Mesothelial cell of epicardium (in vitro differentiated cells): Measurements from ENCODE around the gene KRT72. TPM values are rescaled to one million over a fixed set of nuclear protein-coding genes. Genes with fewer than 3 reads are reported as not detected.
A peak's percentile ranks its signal among the peaks of the same experiment; 100 is the strongest.

Experiments
- DNase-seq, 2 experiments: peaks; one replicate each; pipeline ENCODE4 v3.0.0; 2021; ENCODE audit warnings: low spot score in 2 of 2; ENCODE audit not compliant: unreplicated experiment in 2 of 2
- H3K27ac Mint-ChIP-seq: 2 replicates; pipeline ENCODE4 v1.8.0; 2021; ENCODE audit warnings: mixed read lengths
- H3K27me3 Mint-ChIP-seq: 2 replicates; pipeline ENCODE4 v1.8.0; 2021; ENCODE audit warnings: low read depth, mixed read lengths
- H3K36me3 Mint-ChIP-seq: 2 replicates; pipeline ENCODE4 v1.8.0; 2021; ENCODE audit warnings: mixed read lengths
- H3K4me1 Mint-ChIP-seq: 2 replicates; pipeline ENCODE4 v1.8.0; 2021; ENCODE audit warnings: mixed read lengths
- H3K4me3 Mint-ChIP-seq: 2 replicates; pipeline ENCODE4 v1.8.0; 2021; ENCODE audit warnings: mild to moderate bottlenecking, moderate library complexity, mixed read lengths
- H3K9me3 Mint-ChIP-seq: 2 replicates; pipeline ENCODE4 v1.8.0; 2021; ENCODE audit warnings: mixed read lengths
- total RNA-seq: library from RNA; stranded (reverse); gene quantifications from 3 replicates; pipeline ENCODE4 v1.2.1, GENCODE V29; 2021
- TF ChIP-seq, protein P1 (sequence below): fragments of 200-600 bp; sonication (generic); IDR thresholded peaks from one replicate; pipeline ENCODE4 v1.5.0; 2021; ENCODE audit warnings: antibody characterized with exemption; ENCODE audit not compliant: unreplicated experiment

KRT72 gene
- total RNA-seq, 1 donor from 2014 or later = not detected

DNA sequence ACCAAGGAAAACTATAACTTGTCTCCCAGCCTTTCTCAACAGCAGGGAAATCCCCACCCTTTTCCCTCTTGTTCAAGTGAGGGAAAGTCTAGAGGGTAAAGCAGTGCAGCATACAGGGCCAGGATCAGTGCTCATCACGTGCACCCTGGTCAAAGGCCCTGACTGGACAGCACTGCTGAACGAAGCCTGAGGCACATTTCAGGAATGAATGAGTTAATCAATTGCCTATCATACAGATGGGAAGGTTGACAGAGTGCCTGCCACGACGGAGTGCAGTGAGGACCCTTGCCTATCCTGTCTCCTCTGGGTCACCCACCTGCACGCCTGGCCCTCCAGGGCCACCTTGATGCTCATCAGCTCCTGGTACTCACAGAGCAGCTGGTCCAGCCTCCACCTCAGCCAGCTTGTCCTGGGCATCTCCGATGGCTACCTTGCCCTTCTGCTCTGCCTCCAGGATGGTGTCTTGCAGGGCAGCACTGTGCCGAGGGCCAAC lies 28.8 kb upstream of the KRT72 start:
- H3K27ac Mint-ChIP-seq = no peak overlapping the region
- no peak for DNase-seq
- no peaks in the 10 kb centered on the region for H3K36me3 Mint-ChIP-seq
- no peaks in the 10 kb centered on the region for H3K9me3 Mint-ChIP-seq
- peaks cover 87% of the 10 kb centered on the region for H3K27me3 Mint-ChIP-seq
- H3K4me1 Mint-ChIP-seq = no peaks in the 10 kb centered on the region
- H3K4me3 Mint-ChIP-seq = no peak overlapping the region
- TF ChIP-seq, protein P1, sequence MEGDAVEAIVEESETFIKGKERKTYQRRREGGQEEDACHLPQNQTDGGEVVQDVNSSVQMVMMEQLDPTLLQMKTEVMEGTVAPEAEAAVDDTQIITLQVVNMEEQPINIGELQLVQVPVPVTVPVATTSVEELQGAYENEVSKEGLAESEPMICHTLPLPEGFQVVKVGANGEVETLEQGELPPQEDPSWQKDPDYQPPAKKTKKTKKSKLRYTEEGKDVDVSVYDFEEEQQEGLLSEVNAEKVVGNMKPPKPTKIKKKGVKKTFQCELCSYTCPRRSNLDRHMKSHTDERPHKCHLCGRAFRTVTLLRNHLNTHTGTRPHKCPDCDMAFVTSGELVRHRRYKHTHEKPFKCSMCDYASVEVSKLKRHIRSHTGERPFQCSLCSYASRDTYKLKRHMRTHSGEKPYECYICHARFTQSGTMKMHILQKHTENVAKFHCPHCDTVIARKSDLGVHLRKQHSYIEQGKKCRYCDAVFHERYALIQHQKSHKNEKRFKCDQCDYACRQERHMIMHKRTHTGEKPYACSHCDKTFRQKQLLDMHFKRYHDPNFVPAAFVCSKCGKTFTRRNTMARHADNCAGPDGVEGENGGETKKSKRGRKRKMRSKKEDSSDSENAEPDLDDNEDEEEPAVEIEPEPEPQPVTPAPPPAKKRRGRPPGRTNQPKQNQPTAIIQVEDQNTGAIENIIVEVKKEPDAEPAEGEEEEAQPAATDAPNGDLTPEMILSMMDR = no peak

- Mint-ChIP-seq H3K4me3 (no peak overlapping the region), H3K27me3 (peaks cover 90% of the 10 kb centered on the region), H3K4me1 (no peaks in the 10 kb centered on the region), H3K9me3 (no peaks in the 10 kb centered on the region), H3K27ac (no peak overlapping the region), H3K36me3 (no peaks in the 10 kb centered on the region)
- TF ChIP-seq, protein P1 = no peak
- no peak for DNase-seq
Observed at GRCh38 chr12:52629281-52630007, 28.2 kb upstream of the KRT72 start.

DNA sequence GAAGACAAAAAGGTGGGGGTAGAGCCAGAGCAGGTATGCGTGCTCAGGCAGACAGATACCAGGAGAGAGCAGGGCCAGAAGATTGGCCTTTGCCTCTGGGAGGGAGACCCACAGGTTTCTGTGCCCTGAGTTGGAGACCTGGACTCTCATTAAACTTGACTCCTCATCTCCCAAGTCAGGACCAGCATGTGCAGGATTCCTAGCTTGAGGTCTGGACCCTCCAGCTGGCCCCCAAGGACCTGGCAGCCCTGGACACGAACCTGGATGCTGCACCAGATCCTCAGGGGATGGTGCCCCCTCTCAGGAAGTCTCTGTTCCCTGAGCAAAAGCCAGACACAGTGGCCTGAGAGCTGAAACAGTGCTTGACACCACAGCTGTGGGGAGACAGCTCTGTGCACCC lies 27.6 kb upstream of the KRT72 start:
- DNase-seq = peak in 1 of 2 experiments; percentile 26
- Mint-ChIP-seq H3K36me3 (no peaks in the 10 kb centered on the region), H3K27ac (no peak overlapping the region), H3K27me3 (peaks cover 89% of the 10 kb centered on the region), H3K9me3 (no peaks in the 10 kb centered on the region), H3K4me3 (no peak overlapping the region), H3K4me1 (no peaks in the 10 kb centered on the region)
- TF ChIP-seq, protein P1 = no peak

- no peaks in the 10 kb centered on the region for H3K4me1 Mint-ChIP-seq
Observed at GRCh38 chr12:52628111-52628507, 26.8 kb upstream of the KRT72 start.

DNA sequence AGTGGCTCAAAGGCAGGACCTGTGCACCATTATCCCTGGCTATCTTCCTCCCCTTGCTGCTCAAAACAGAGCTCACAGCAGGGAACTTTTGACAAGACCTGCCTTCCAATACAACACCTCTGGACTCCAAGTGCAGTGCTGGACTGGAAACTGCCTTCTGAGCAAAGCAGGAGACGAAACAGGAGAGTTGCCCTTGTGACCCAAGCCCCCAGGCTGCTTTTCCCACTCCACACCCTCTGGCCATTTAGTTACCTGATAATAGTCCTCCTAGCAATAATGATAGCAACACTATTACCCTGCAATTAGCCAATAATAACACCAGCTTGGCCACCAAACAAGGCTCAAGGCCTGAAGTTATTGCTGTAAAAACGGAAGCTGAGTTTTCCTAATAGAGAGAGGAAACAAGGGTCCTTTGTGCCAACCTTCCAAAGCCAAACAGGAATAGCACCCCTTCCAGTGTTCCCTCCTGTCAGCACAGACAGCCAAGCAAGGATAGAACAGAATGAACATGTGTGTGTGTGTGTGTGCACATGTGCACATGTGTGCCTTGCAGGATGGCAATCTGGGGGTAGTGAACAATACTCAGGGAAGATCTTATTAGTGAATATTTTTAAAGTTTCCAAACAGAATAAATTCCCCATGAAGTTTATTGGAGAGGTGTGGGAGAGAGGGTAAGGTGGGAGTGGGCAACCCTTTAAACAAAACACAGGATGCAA lies 26.3 kb upstream of the KRT72 start:
- no peaks in the 10 kb centered on the region for H3K4me1 Mint-ChIP-seq
- DNase-seq = no peak
- H3K9me3 Mint-ChIP-seq = peaks cover 7% of the 10 kb centered on the region
- TF ChIP-seq, protein P1 = no peak
- no peak overlapping the region for H3K27ac Mint-ChIP-seq
- H3K36me3 Mint-ChIP-seq = no peaks in the 10 kb centered on the region
- peaks cover 88% of the 10 kb centered on the region for H3K27me3 Mint-ChIP-seq
- H3K4me3 Mint-ChIP-seq = no peak overlapping the region

More at GRCh38 chr12:52628111-52628507, 26.8 kb upstream of the KRT72 start:
- peaks cover 2% of the 10 kb centered on the region for H3K9me3 Mint-ChIP-seq
- H3K4me3 Mint-ChIP-seq = no peak overlapping the region
- TF ChIP-seq, protein P1 = no peak
- DNase-seq = no peak
- peaks cover 88% of the 10 kb centered on the region for H3K27me3 Mint-ChIP-seq
- no peak overlapping the region for H3K27ac Mint-ChIP-seq
- no peaks in the 10 kb centered on the region for H3K36me3 Mint-ChIP-seq
